ENCODE measurements around the gene GRIN3A.

GRCh38 chr9:101632611-101633010, 105.8 kb downstream of the GRIN3A start:
- TF ChIP-seq POLR2A (IDR thresholded peaks at IDR 0.05; ENCODE audit: low read length): no peak
- TF ChIP-seq GATA1 (IDR thresholded peaks at IDR 0.05; ENCODE audit: low read depth, low read length): no peak

All from erythroblast (primary cell).